ENCODE results near the gene TSPEAR. TPM values are rescaled to one million over a fixed set of nuclear protein-coding genes. Genes with fewer than 3 reads are reported as not detected.

Gene TSPEAR
- total RNA-seq, 1 donor, result not detected

GRCh38 chr21:44455524-44456213, 255.7 kb downstream of the TSPEAR start:
- TF ChIP-seq, protein P1, sequence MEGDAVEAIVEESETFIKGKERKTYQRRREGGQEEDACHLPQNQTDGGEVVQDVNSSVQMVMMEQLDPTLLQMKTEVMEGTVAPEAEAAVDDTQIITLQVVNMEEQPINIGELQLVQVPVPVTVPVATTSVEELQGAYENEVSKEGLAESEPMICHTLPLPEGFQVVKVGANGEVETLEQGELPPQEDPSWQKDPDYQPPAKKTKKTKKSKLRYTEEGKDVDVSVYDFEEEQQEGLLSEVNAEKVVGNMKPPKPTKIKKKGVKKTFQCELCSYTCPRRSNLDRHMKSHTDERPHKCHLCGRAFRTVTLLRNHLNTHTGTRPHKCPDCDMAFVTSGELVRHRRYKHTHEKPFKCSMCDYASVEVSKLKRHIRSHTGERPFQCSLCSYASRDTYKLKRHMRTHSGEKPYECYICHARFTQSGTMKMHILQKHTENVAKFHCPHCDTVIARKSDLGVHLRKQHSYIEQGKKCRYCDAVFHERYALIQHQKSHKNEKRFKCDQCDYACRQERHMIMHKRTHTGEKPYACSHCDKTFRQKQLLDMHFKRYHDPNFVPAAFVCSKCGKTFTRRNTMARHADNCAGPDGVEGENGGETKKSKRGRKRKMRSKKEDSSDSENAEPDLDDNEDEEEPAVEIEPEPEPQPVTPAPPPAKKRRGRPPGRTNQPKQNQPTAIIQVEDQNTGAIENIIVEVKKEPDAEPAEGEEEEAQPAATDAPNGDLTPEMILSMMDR (IDR thresholded peaks at IDR 0.05; ENCODE audit: insufficient read depth, low read length), result no peak
- DNase-seq (ENCODE audit: low read depth), result peak; percentile 17

DNA sequence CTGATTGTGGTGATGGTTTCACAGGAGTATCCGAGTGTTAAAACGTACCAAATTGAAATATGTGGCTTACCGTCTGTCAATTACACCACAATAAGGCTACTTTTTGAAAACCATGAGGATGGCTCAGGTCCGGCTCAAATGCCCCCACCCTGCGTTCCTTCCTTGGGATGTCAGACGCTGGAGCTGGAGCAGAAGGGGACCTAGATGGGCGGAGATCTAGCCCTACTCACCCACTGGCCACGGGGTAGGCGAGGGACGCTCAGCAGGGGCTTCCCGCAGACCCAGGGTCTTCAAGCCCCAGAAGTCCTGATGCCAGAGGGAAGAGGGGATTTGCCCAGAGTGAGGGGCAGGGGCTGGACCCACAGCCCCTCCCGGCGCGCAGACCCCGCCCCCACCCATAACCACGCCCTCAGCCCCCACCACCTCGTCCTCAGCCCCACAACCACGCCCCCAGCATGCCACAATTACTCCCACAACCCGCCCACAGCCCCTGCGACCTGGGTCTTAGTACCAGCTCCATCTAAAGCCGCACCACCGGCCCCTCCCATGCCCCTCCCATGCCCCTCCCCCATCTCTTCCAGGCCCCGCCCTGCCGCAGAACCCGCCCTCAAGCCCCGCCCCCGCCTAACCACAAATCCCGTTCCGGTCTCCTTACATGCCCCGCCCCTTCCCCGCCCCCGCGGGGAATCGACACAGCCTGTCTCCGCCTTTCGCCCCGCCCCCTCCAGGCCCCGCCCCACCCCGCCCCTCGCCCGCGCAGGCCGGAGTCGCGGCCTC, 256.4 kb downstream of the TSPEAR start, which contains the start of gene LRRC3:
TSS of gene LRRC3 (plus strand) at position 764 of the 777 bp plus-strand sequence. CDS start 1,135 bp downstream, outside the sequence.
- peak; percentile 56 for DNase-seq (ENCODE audit: low read depth)
- TF ChIP-seq, protein P1 (IDR thresholded peaks at IDR 0.05; ENCODE audit: insufficient read depth, low read length), result no peak
- peak within 1 kb of the TSS; percentile 61 for H3K4me3 ChIP-seq (ENCODE audit: low read depth, low read length)

More at GRCh38 chr21:44455524-44456213, 255.7 kb downstream of the TSPEAR start:
- peak overlapping the region; percentile 61 for H3K4me3 ChIP-seq (ENCODE audit: low read depth, low read length)

DNA sequence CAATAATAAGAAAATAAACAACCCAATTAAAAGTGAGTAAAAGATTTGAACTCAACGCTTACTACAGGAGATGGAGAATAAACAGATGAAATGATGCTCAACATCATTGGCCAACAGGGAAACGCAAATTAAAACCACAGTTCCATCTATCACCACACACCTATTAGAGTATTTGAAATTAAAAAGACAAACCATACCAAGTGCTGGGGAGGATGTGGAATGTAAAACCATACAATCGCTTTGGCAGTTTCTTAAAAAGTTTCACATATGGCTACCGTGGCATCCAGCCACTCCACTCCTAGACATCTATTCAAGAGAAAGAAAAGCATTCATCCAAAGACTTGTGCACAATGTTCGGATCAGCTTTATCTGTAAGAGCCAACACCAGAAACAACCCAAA, 257.3 kb downstream of the TSPEAR start:
- no peak for DNase-seq (ENCODE audit: low read depth)
- no peak overlapping the region for H3K4me3 ChIP-seq (ENCODE audit: low read depth, low read length)
- TF ChIP-seq, protein P1 (IDR thresholded peaks at IDR 0.05; ENCODE audit: insufficient read depth, low read length), result no peak

DNA sequence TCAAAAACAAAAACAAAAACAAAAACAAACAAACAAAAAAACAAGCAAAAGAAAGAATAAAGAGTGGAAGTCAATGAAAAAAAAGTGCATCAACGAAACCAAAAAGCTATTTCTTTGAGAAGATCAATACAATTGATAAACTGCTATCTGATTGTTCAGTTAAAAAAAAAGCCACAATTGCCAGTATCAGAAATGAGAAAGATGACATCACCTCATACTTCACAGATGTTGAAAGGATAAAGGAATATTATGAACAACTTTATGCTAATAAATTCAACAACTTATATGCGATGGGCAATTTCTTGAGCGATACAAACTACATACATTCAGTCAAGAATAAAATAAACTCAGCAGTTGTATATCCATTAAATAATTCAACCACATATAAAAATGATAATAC, 258.3 kb downstream of the TSPEAR start:
- DNase-seq (ENCODE audit: low read depth), result no peak
- H3K4me3 ChIP-seq (ENCODE audit: low read depth, low read length), result no peak overlapping the region
- TF ChIP-seq, protein P1 (IDR thresholded peaks at IDR 0.05; ENCODE audit: insufficient read depth, low read length), result no peak

DNA sequence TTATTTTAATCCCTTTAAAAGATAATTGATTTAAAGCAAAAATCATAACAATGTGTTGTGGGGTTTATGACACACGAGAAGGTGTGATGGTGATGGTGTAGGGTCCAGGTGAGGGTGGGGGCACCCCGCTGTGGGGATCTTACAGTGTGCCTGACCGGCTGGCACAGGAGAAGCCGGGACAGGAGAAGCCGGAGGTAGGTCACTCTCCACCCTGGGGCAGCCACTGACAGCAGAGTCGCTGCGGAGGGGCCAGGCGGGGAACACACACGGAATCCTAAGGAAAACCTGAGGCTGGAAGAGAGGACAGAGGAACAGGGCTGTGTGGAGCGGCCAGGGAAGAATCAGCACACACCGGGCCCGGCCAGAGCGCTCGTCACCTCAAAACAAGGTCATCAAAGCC, 260.4 kb downstream of the TSPEAR start:
- TF ChIP-seq, protein P1 (IDR thresholded peaks at IDR 0.05; ENCODE audit: insufficient read depth, low read length), result no peak
- no peak for DNase-seq (ENCODE audit: low read depth)
- no peak overlapping the region for H3K4me3 ChIP-seq (ENCODE audit: low read depth, low read length)

DNA sequence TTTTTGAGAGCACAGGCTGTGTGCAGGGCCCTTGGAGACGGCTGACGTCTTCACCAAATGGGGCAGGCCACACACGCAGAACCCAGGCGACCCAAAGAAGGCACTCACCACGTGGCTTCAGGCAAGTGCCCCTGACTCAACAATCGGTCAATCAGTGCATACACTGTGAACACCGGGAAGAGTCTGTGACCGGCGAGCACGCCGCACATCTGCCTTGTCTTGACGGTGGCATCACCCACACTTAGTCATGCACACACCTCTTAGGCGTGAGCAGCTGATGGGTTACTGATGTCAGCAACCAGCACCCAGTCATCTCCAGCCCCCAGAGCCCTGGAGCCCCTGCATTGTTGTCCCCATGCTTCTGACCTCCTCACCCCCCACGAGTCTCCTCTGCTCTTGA, 261.0 kb downstream of the TSPEAR start:
- no peak overlapping the region for H3K4me3 ChIP-seq (ENCODE audit: low read depth, low read length)
- TF ChIP-seq, protein P1 (IDR thresholded peaks at IDR 0.05; ENCODE audit: insufficient read depth, low read length), result no peak
- DNase-seq (ENCODE audit: low read depth), result no peak
